ENCODE measurements around the gene SLC13A3.

The SLC13A3 gene

GRCh38 chr20:46671866-46672542 is 20.7 kb upstream of the SLC13A3 start:
- no peak overlapping the region for H3K9ac ChIP-seq
- H3K27ac ChIP-seq = no peak overlapping the region
- 0 out of 2 replicates have a peak, but pooled peaks cover 13% of the 10 kb centered on the region for H3K36me3 ChIP-seq
- no peak overlapping the region for H3K4me2 ChIP-seq
- H4K20me1 ChIP-seq = peaks cover 10% of the 10 kb centered on the region
- H3K4me1 ChIP-seq = peaks cover 21% of the 10 kb centered on the region
- H3K27me3 ChIP-seq = no peaks in the 10 kb centered on the region
- TF ChIP-seq Cebpa-rat (IDR thresholded peaks at IDR 0.05) = no peak
- peaks cover 29% of the 10 kb centered on the region for H3K9me3 ChIP-seq
- no peak overlapping the region for H3K4me3 ChIP-seq

DNA sequence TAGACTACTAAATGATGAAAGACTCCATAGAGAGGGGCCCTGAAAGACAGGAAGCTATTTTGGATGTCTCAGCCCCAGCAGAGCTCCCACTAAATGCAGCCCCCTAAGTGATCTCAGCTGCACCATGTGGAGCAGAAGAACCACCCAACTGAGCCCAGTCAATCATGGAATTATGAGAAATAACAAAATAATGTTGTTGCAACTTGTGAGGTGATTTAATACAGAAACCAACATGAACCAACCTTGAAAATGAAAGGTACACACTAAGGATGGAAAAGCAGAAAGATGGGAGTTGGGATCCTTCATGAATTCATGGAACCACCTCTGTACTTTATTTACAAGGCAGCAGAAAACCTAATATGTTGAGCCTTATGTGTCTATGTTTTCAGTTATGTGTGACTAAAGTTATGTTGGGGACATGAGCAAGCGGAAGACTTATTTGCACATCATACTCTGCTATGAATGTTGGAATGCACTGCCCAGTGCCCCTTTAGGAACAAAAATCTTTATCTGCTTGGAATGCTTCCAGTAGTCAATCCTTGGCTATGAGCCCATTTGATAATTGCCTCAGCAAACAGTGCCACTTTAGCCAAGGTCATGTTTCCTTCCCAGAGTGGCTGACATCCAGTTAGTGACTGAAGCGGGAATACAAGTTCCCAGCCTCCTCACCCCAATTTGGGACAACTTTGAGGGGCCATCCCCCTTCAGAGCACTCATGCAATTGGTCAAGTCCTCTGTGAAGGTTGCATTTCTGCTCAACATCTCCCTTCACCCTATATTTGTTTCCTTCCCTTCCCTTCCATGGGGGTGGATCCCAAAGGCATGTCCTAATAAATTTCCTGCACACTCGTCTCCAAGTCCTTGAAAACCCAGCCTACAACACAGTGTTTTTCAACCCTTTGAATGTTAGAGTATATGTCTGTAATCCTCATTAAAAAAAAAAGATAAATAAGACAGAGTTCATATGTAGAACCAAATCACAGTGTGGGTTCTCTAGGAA is 19.6 kb upstream of the SLC13A3 start:
- Histone ChIP-seq H3K4me1 (peaks cover 19% of the 10 kb centered on the region), H4K20me1 (peaks cover 10% of the 10 kb centered on the region), H3K27ac (no peak overlapping the region), H3K4me3 (no peak overlapping the region), H3K4me2 (no peak overlapping the region), H3K36me3 (0 out of 2 replicates have a peak, but pooled peaks cover 13% of the 10 kb centered on the region), H3K9me3 (peaks cover 29% of the 10 kb centered on the region), H3K9ac (no peak overlapping the region), H3K27me3 (no peaks in the 10 kb centered on the region)
- no peak for TF ChIP-seq Cebpa-rat (IDR thresholded peaks at IDR 0.05)

DNA sequence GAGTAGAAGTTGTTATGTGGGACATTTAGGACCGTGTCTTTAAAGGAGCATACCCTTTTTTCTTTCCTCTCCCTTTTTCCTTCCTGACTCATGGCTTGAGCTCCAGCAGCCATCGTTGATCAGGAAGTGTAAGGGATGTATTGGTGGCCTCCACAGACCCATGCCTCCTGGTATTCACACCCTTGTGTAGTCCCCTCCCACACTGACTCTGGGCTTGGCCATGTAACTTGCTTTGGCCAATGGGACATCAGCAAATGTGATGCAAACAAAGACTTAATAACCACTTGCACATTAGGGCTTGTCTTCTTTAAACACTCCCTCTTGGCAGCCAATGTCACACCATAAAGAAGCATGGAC is 18.9 kb upstream of the SLC13A3 start:
- Histone ChIP-seq H3K4me3 (no peak overlapping the region), H3K27ac (no peak overlapping the region), H3K9ac (no peak overlapping the region), H3K36me3 (0 out of 2 replicates have a peak, but pooled peaks cover 13% of the 10 kb centered on the region), H3K27me3 (no peaks in the 10 kb centered on the region), H3K4me2 (no peak overlapping the region), H3K9me3 (peaks cover 29% of the 10 kb centered on the region), H3K4me1 (peaks cover 13% of the 10 kb centered on the region), H4K20me1 (peaks cover 10% of the 10 kb centered on the region)
- no peak for TF ChIP-seq Cebpa-rat (IDR thresholded peaks at IDR 0.05)

DNA sequence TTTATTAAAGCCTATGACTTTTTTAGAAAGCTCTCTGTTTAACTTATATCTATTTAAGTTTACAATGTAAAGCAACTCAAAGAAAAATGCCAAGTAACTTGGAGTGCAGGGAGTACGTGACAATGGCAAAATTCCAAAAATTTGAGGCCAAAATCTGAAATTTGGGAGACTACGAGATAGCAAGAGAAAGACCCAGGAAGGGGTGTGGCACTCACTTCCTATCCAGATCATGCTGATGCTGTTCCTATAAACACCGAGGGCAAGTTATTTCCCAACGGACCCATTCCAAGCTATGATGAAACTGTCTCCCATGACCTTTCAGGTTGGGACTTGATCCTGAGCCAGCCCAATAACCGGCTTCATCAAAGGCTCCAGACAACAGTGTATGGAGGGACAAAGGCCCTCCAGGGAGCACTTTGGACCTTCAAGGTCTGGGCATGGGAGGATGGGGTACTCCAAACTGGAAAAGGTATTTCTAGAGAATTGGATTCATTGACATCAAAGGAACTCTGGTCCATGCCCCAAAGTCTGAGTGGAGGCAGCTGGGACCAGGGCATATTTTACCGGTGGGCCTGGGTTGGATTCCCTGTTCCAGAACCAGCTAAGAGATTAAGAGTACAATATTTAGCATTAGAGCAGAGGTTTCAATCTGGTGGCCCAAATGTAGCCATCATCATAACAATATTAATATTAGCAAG is 15.7 kb upstream of the SLC13A3 start:
- Histone ChIP-seq H4K20me1 (no peaks in the 10 kb centered on the region), H3K36me3 (0 out of 2 replicates have a peak, but pooled peaks cover 13% of the 10 kb centered on the region), H3K27me3 (no peaks in the 10 kb centered on the region), H3K4me2 (no peak overlapping the region), H3K4me1 (no peaks in the 10 kb centered on the region), H3K9ac (no peak overlapping the region), H3K4me3 (no peak overlapping the region), H3K9me3 (peaks cover 29% of the 10 kb centered on the region), H3K27ac (no peak overlapping the region)
- TF ChIP-seq Cebpa-rat (IDR thresholded peaks at IDR 0.05) = no peak

- no peak overlapping the region for H3K4me2 ChIP-seq
- H3K27me3 ChIP-seq = no peaks in the 10 kb centered on the region
- no peak for TF ChIP-seq Cebpa-rat (IDR thresholded peaks at IDR 0.05)
- H3K4me3 ChIP-seq = no peak overlapping the region
- H3K9me3 ChIP-seq = peaks cover 23% of the 10 kb centered on the region
- no peak overlapping the region for H3K27ac ChIP-seq
- no peak overlapping the region for H3K9ac ChIP-seq
- H3K36me3 ChIP-seq = 0 out of 2 replicates have a peak, but pooled peaks cover 13% of the 10 kb centered on the region
- H4K20me1 ChIP-seq = no peaks in the 10 kb centered on the region
- H3K4me1 ChIP-seq = no peaks in the 10 kb centered on the region
Measured at GRCh38 chr20:46666306-46666705, 15.0 kb upstream of the SLC13A3 start.

GRCh38 chr20:46665602-46666001 is 14.3 kb upstream of the SLC13A3 start:
- no peak overlapping the region for H3K9ac ChIP-seq
- no peaks in the 10 kb centered on the region for H4K20me1 ChIP-seq
- peaks cover 16% of the 10 kb centered on the region for H3K9me3 ChIP-seq
- no peak overlapping the region for H3K4me3 ChIP-seq
- no peak for TF ChIP-seq Cebpa-rat (IDR thresholded peaks at IDR 0.05)
- H3K27me3 ChIP-seq = no peaks in the 10 kb centered on the region
- no peak overlapping the region for H3K4me2 ChIP-seq
- no peak overlapping the region for H3K27ac ChIP-seq
- no peaks in the 10 kb centered on the region for H3K4me1 ChIP-seq
- 0 out of 2 replicates have a peak, but pooled peaks cover 7% of the 10 kb centered on the region for H3K36me3 ChIP-seq

DNA sequence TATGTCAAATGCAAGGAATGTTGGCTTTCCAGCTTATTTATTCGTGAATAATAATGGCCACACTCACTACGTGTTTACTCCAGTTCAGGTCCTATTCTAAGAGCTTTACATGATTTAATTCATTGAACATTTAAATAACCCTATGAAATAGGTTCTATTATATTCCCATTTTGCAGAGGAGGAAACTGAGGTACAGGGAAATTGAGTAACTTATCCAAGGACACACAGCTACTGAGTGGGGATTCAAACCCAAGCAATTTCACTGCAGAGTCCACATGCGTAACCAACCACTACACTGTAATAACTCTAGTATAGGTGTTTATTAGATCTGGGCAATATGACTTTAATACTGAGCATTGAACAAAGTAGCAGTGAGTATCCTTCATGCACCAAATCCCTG is 12.3 kb upstream of the SLC13A3 start:
- no peak overlapping the region for H3K4me2 ChIP-seq
- H4K20me1 ChIP-seq = no peaks in the 10 kb centered on the region
- no peaks in the 10 kb centered on the region for H3K4me1 ChIP-seq
- H3K9me3 ChIP-seq = no peaks in the 10 kb centered on the region
- H3K9ac ChIP-seq = no peak overlapping the region
- no peaks in the 10 kb centered on the region for H3K36me3 ChIP-seq
- H3K4me3 ChIP-seq = no peak overlapping the region
- no peak overlapping the region for H3K27ac ChIP-seq
- TF ChIP-seq Cebpa-rat (IDR thresholded peaks at IDR 0.05) = no peak
- no peaks in the 10 kb centered on the region for H3K27me3 ChIP-seq

- H3K4me2 ChIP-seq = no peak overlapping the region
- H3K9ac ChIP-seq = no peak overlapping the region
- H3K4me3 ChIP-seq = no peak overlapping the region
- TF ChIP-seq Cebpa-rat (IDR thresholded peaks at IDR 0.05) = no peak
- no peaks in the 10 kb centered on the region for H4K20me1 ChIP-seq
- H3K27ac ChIP-seq = no peak overlapping the region
- no peaks in the 10 kb centered on the region for H3K27me3 ChIP-seq
- H3K4me1 ChIP-seq = no peaks in the 10 kb centered on the region
- no peaks in the 10 kb centered on the region for H3K9me3 ChIP-seq
- no peaks in the 10 kb centered on the region for H3K36me3 ChIP-seq
Measured at GRCh38 chr20:46661659-46662058, 10.4 kb upstream of the SLC13A3 start.

DNA sequence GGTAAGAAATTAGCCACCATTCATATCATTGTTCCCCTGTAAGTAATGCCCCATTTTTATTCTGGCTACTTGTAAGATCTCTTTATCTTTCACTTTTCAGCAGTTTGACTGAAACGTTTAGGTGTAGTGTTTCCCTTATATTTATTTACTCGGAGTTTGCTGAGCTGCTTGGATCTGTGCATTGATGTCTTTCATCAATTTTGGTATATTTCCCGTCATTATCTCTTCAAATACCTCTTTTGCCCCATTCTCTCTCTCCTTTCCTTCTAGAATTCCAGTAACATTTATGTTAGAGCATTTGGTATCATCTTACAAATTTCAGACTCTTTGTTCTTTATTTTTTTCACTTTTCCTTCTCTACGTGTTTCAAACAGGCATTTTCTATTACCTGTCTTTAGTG is 9.2 kb upstream of the SLC13A3 start:
- H3K36me3 ChIP-seq = no peaks in the 10 kb centered on the region
- no peak overlapping the region for H3K9ac ChIP-seq
- H3K4me3 ChIP-seq = no peak overlapping the region
- no peak overlapping the region for H3K4me2 ChIP-seq
- no peaks in the 10 kb centered on the region for H4K20me1 ChIP-seq
- no peak for TF ChIP-seq Cebpa-rat (IDR thresholded peaks at IDR 0.05)
- no peak overlapping the region for H3K27ac ChIP-seq
- no peaks in the 10 kb centered on the region for H3K27me3 ChIP-seq
- H3K9me3 ChIP-seq = no peaks in the 10 kb centered on the region
- no peaks in the 10 kb centered on the region for H3K4me1 ChIP-seq
